A549 treated with RU486 at 1 μM for 4 hours (cell line): ENCODE data around the gene TRIM52. TPM values are rescaled to one million over a fixed set of nuclear protein-coding genes. Genes with fewer than 3 reads are reported as not detected.

Experiments
- total RNA-seq: library from RNA; stranded (reverse); fragments of 200-300 nt; extraction: Qiagen RNA extraction; gene quantifications from 5 replicates; pipeline ENCODE4 v1.2.3, GENCODE V29; 2022; ENCODE audit warnings: low read depth

TRIM52 gene
- total RNA-seq, result 4.9 to 7.4 TPM (median 6.4 TPM) in 5 replicates

DNA sequence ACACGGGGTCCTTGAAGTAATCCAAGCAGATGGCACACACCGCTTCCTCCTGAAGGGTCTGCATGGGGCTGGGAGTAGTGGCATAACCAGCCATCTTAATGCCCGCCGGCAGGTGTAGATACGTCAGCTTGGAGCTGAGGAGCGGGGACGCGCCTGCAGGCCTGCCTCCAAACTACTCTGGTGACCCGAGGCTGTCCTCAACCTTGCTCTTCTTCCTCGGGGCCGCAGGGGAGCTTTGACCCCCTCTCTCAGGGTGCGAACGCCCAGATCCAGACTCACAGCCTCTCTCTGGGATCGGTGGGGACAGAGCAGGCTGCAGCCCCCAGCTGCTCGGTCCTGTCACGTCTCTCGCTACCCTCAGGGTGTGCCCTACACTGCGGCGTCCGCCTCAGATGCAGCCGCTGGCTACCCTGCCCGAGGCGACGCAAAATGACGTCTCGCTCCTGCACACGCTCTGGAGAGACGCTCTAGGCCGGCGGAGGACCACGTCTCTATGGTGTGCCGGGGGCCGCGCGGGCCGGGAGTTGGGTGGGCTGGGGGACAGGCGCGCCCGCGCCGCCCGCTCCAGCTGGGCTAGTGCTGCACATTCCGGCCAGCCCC lies at the start of gene TRIM52:
Gene TRIM52 (minus strand): TSS at position 424 of the 600 bp plus-strand sequence. CDS start 330 bp downstream, at position 94.

DNA sequence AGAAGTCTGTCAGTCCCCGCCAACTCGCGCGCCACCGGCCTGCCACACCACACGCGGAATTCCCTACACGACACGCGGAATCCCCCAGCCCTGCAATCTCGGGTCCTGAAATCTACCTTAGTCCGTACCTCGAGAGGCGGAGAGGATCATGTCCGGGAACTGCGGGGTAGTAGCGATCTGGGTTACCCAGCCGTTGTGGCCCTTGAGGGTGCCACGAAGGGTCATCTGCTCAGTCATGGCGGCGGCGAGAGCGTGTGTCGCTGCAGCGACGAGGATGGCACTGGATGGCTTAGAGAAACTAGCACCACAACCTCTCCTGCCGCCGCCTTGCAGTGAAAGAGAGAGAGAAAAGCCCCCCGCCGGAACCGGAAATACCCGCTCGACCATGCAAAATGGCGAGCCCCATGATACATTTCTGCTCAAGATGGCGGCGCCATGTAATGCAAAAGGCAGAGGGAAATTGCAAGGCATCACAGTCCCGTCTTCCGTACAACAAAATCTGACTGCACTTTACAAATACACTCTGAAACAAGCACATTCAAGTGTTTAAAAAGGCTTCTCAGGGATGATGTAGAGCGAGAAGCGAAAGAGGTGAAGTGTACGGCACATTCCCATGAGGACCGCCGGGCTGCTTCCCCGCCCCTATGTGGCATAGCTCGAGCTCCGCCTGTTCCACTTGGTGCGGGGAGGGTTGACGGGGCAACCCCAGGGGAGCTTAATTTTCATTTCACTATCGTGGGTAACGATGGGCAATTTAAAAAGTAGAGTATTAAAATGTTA lies 17.2 kb downstream of the TRIM52 start, which contains the start of gene RACK1:
Gene RACK1 (minus strand): TSS at position 343 of the 780 bp plus-strand sequence. CDS start 106 bp downstream, at position 237.

DNA sequence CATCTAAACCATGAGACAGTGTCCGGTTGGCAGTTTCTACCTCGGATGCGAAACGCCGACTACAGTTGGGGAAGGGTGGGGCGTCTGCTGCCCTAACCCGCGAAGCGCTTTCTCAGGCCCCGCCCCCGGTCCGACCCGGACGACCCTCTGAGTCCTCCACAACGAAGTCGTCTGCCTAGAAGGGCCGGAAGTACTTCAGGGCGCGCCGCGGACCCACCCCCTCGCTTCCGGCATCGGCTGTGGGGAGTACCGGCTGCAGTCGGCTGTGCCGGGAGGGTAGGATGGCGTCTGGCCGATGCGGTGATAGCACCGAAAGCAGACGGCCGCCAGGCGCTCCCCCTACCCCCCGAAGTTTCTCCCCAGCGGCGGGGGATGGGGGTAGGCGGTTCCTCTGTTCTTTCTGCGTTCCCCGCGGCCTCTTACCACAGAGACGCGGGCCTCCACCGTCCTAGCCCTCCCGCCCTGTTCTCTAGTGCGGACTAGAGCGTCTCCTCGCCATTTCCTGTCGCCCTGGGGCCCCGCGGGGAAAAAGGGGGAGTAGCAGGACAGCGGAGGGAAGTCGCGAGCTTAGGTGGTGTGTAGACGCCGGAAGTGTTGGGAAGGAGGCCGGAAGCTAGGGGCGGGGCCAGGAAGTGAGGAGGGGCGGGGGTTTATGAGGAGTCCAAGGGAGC lies 37.8 kb downstream of the TRIM52 start, which contains the start of gene TRIM41:
Gene TRIM41 (plus strand): TSS at position 224 of the 671 bp plus-strand sequence. CDS start 719 bp downstream, outside the sequence.

Other genes with a start within 250 kb of the TRIM52 start
- 0.57 to 1.3 TPM (median 0.74 TPM) in 5 replicates for gene BTNL9, start 220.9 kb downstream of the TRIM52 start, total RNA-seq
- gene OR2V1, start 130.0 kb downstream of the TRIM52 start, total RNA-seq, result not detected in 5 replicates
- gene OR2V2, start 113.6 kb downstream of the TRIM52 start, total RNA-seq, result not detected in 5 replicates
- 29.4 to 45.2 TPM (median 39.9 TPM) in 5 replicates for gene TRIM7, start 55.9 kb downstream of the TRIM52 start, total RNA-seq
- 19.8 to 29.7 TPM (median 27.7 TPM) in 5 replicates for gene TRIM41, start 37.9 kb downstream of the TRIM52 start, total RNA-seq
- 3,233 to 3,638 TPM (median 3,282 TPM) in 5 replicates for gene RACK1, start 17.2 kb downstream of the TRIM52 start, total RNA-seq
- not detected in 5 replicates for gene OR4F3, start 106.1 kb upstream of the TRIM52 start, total RNA-seq